ENCODE measurements around the gene ZYG11A. TPM values are rescaled to one million over a fixed set of nuclear protein-coding genes. Genes with fewer than 3 reads are reported as not detected.
"Not testable (repeated sequence)": the region's sequence is repeated elsewhere in the genome, so short reads cannot be mapped to it uniquely, and the experiment has no call there.

ZYG11A gene
- total RNA-seq, 6 donors from 2014 or later, result 0.10 to 0.15 (median 0.10) TPM; not detected in 3

GRCh38 chr1:52814465-52814864 lies 28.1 kb upstream of the ZYG11A start:
- H3K27ac ChIP-seq, result no peak overlapping the region
- WGBS, 2 donors, result 64 to 75% methylated on average over 2 of the region's 2 CpGs
- H3K36me3 ChIP-seq, result peaks cover 7 to 67% (median 39%) of the 10 kb centered on the region in 4 donors
- no peaks in the 10 kb centered on the region for H3K9me3 ChIP-seq
- peak in 1 of 2 donors; percentile 77 for ATAC-seq (ENCODE audit: low FRiP score in 2 of 2)
- no peaks in the 10 kb centered on the region for H3K27me3 ChIP-seq
- H3K4me3 ChIP-seq, result no peak overlapping the region
- peak in 1 of 2 donors; percentile 28 for DNase-seq
- no peaks in the 10 kb centered on the region for H3K4me1 ChIP-seq
- no peak for TF ChIP-seq EP300 (IDR thresholded peaks at IDR 0.05)

GRCh38 chr1:52820830-52821229 lies 21.7 kb upstream of the ZYG11A start:
- H3K36me3 ChIP-seq, result peaks cover 6 to 60% (median 37%) of the 10 kb centered on the region in 4 donors
- not testable (repeated sequence) for H3K27ac ChIP-seq; DNase-seq; H3K27me3 ChIP-seq; H3K9me3 ChIP-seq; H3K4me1 ChIP-seq; ATAC-seq (ENCODE audit: low FRiP score in 2 of 2); H3K4me3 ChIP-seq
- 90 to 94% methylated on average over 5 of the region's 5 CpGs for WGBS, 2 donors

DNA sequence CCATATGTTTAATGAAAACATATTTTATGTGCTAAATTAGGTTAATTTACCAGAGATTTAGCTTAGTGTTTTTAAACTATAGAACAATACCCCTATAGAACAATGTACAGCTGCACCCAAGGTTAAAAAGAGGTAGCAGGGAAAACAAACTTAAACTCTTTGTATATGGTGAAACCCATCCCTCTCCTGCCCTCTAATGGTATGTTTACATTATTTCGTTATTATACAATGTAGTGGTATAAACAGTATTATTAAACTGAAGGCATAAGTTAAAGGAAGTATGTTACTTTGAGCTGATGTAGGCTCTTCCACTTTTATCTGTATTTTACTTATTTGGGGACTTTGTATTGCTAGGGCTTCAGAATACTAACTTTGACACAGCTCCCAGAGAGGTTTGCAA lies 16.7 kb upstream of the ZYG11A start:
- no peak for ATAC-seq (ENCODE audit: low FRiP score in 2 of 2)

DNA sequence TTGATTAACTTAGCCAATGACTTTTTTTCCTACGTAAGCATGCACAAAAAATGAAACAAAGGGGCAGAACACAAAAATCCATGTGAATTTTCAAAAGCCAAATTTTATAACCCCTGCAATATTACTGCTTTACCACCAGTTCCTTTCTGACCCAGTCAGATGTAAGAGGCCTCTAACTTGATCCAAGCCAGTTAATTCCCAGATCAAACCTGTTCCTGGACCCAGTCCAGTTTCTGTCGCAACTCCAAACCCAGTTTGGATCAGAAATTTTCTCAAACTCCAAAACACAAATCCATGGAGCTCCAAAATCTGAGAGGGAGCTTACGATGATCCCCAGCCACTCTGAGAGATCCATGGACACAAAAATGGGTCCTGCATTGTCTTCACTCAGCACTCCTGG lies 7.8 kb upstream of the ZYG11A start:
- no peak overlapping the region for H3K4me3 ChIP-seq
- H3K4me1 ChIP-seq, result no peaks in the 10 kb centered on the region
- ATAC-seq (ENCODE audit: low FRiP score in 2 of 2) (no peak), DNase-seq (no peak)
- 87 to 88% methylated on average over 3 of the region's 3 CpGs for WGBS, 2 donors
- H3K27me3 ChIP-seq, result no peaks in the 10 kb centered on the region
- no peaks in the 10 kb centered on the region for H3K36me3 ChIP-seq
- TF ChIP-seq CTCF (IDR thresholded peaks at IDR 0.05) (no peak), POLR2A (IDR thresholded peaks at IDR 0.05) (no peak), EP300 (IDR thresholded peaks at IDR 0.05) (no peak), POLR2AphosphoS5 (IDR thresholded peaks at IDR 0.05) (no peak)
- H3K27ac ChIP-seq, result no peak overlapping the region
- H3K9me3 ChIP-seq, result no peaks in the 10 kb centered on the region

More for the DNA sequence above, 16.7 kb upstream of the ZYG11A start:
- WGBS, 2 donors, result 11 to 28% methylated on average over 1 of the region's 1 CpG
- Histone ChIP-seq H3K4me3 (no peak overlapping the region), H3K27me3 (no peaks in the 10 kb centered on the region), H3K4me1 (no peaks in the 10 kb centered on the region), H3K9me3 (no peaks in the 10 kb centered on the region), H3K27ac (no peak overlapping the region), H3K36me3 (peaks cover 3 to 19% (median 9%) of the 10 kb centered on the region in 4 donors)
- TF ChIP-seq POLR2AphosphoS5 (IDR thresholded peaks at IDR 0.05) (no peak), POLR2A (IDR thresholded peaks at IDR 0.05) (no peak), CTCF (IDR thresholded peaks at IDR 0.05) (no peak), EP300 (IDR thresholded peaks at IDR 0.05) (no peak)
- DNase-seq, result no peak

GRCh38 chr1:52836035-52836434 lies 6.5 kb upstream of the ZYG11A start:
- Histone ChIP-seq H3K4me3 (no peak overlapping the region), H3K27me3 (no peaks in the 10 kb centered on the region), H3K36me3 (no peaks in the 10 kb centered on the region), H3K9me3 (no peaks in the 10 kb centered on the region), H3K4me1 (no peaks in the 10 kb centered on the region), H3K27ac (no peak overlapping the region)
- ATAC-seq (ENCODE audit: low FRiP score in 2 of 2), result no peak
- no peak for DNase-seq
- no peak for TF ChIP-seq POLR2A (IDR thresholded peaks at IDR 0.05)
- TF ChIP-seq EP300 (IDR thresholded peaks at IDR 0.05), result no peak
- TF ChIP-seq CTCF (IDR thresholded peaks at IDR 0.05), result no peak
- no peak for TF ChIP-seq POLR2AphosphoS5 (IDR thresholded peaks at IDR 0.05)
- WGBS, 2 donors, result 60 to 66% methylated on average over 3 of the region's 3 CpGs

- not testable (repeated sequence) for DNase-seq; H3K9me3 ChIP-seq; ATAC-seq (ENCODE audit: low FRiP score in 2 of 2); H3K27ac ChIP-seq; H3K36me3 ChIP-seq; H3K4me3 ChIP-seq
- Histone ChIP-seq H3K27me3 (peaks cover 0 to 13% (median 8%) of the 10 kb centered on the region in 4 donors), H3K4me1 (peaks cover 9 to 13% (median 12%) of the 10 kb centered on the region in 4 donors)
- WGBS, 2 donors, result 94 to 95% methylated on average over 10 of the region's 10 CpGs
Measured at GRCh38 chr1:52839175-52839574, 3.4 kb upstream of the ZYG11A start.

GRCh38 chr1:52845119-52845518 lies 2.6 kb downstream of the ZYG11A start:
- not testable (repeated sequence) for ATAC-seq (ENCODE audit: low FRiP score in 2 of 2); H3K4me3 ChIP-seq

More at GRCh38 chr1:52845119-52845518, 2.6 kb downstream of the ZYG11A start:
- Histone ChIP-seq H3K4me1 (peaks cover 9 to 13% (median 12%) of the 10 kb centered on the region in 4 donors), H3K27me3 (peaks cover 0 to 13% (median 8%) of the 10 kb centered on the region in 4 donors)
- not testable (repeated sequence) for H3K36me3 ChIP-seq, H3K9me3 ChIP-seq, H3K27ac ChIP-seq, DNase-seq
- WGBS, 2 donors, result 86 to 91% methylated on average over 6 of the region's 6 CpGs
